ENCODE results near the gene PCDHGA11. TPM values are rescaled to one million over a fixed set of nuclear protein-coding genes. Genes with fewer than 3 reads are reported as not detected.
"Not testable (repeated sequence)": the region's sequence is repeated elsewhere in the genome, so short reads cannot be mapped to it uniquely, and the experiment has no call there.

Gene PCDHGA11
- polyA plus RNA-seq, 12 donors, result 2.6 to 5.1 (median 3.4) TPM; not detected in 2

GRCh38 chr5:141394401-141395187 lies 26.3 kb upstream of the PCDHGA11 start:
- not testable (repeated sequence) for DNase-seq

- not testable (repeated sequence) for DNase-seq
Observed at GRCh38 chr5:141397756-141398551, 22.9 kb upstream of the PCDHGA11 start, which contains the start of gene PCDHGB5. Gene PCDHGB5, plus strand, starts transcription at chr5:141397947. Its CDS starts 181 bp downstream, at chr5:141398128.

GRCh38 chr5:141398608-141399007 lies 22.2 kb upstream of the PCDHGA11 start:
- DNase-seq, result no peak

- DNase-seq, result no peak
Observed at GRCh38 chr5:141399555-141400258, 21.1 kb upstream of the PCDHGA11 start.

- no peak for DNase-seq
Observed at GRCh38 chr5:141402553-141403243, 18.2 kb upstream of the PCDHGA11 start, which contains the start of gene PCDHGA9. Gene PCDHGA9, plus strand, starts transcription at chr5:141402778. Its CDS starts 175 bp downstream, at chr5:141402953.

GRCh38 chr5:141403387-141403786 lies 17.5 kb upstream of the PCDHGA11 start:
- no peak for DNase-seq

- not testable (repeated sequence) for DNase-seq
Observed at GRCh38 chr5:141407790-141408505, 12.9 kb upstream of the PCDHGA11 start, which contains the start of gene PCDHGB6. Gene PCDHGB6, plus strand, starts transcription at chr5:141408021. Its CDS starts 182 bp downstream, at chr5:141408203.

GRCh38 chr5:141409598-141410306 lies 11.1 kb upstream of the PCDHGA11 start:
- no peak for DNase-seq

- DNase-seq, result no peak
Observed at GRCh38 chr5:141411575-141411974, 9.3 kb upstream of the PCDHGA11 start.

- DNase-seq, result no peak
Observed at GRCh38 chr5:141412854-141413539, 7.9 kb upstream of the PCDHGA11 start, which contains the start of gene PCDHGA10. Gene PCDHGA10, plus strand, starts transcription at chr5:141412987. Its CDS starts 189 bp downstream, at chr5:141413176.

GRCh38 chr5:141413540-141414069 lies 7.2 kb upstream of the PCDHGA11 start:
- no peak for DNase-seq

GRCh38 chr5:141414548-141415274 lies 6.1 kb upstream of the PCDHGA11 start:
- not testable (repeated sequence) for DNase-seq

- DNase-seq, result not testable (repeated sequence)
Observed at GRCh38 chr5:141415275-141415618, 5.6 kb upstream of the PCDHGA11 start.

- DNase-seq, result peak; percentile 31
Observed at GRCh38 chr5:141417494-141418172, 3.2 kb upstream of the PCDHGA11 start, which contains the start of gene PCDHGB7. Gene PCDHGB7, plus strand, starts transcription at chr5:141417677. Its CDS starts 183 bp downstream, at chr5:141417860.

GRCh38 chr5:141419074-141419880 lies 1.6 kb upstream of the PCDHGA11 start:
- no peak for DNase-seq

GRCh38 chr5:141421489-141421855 lies 621 bp downstream of the PCDHGA11 start:
- DNase-seq, result no peak

Measured in muscle of arm (tissue), 12 donors.